A375 (cell line): ENCODE measurements around the gene CKAP5. TPM values are rescaled to one million over a fixed set of nuclear protein-coding genes. Genes with fewer than 3 reads are reported as not detected.
A peak's percentile ranks its signal among the peaks of the same experiment; 100 is the strongest.

ENCODE experiments used
- small RNA-seq: library from RNA; depleted of rRNA; stranded (forward); fragments of <200 nt; gene quantifications from one replicate; pipeline ENCODE3, GENCODE V24; 2014
- total RNA-seq: library from RNA; depleted of rRNA; stranded (reverse); fragments of >200 nt; shearing (Covaris generic); gene quantifications from 2 replicates; pipeline ENCODE4 v1.2.3, GENCODE V29; 2014; rRNA removed

Gene CKAP5
- 92.5 and 102 TPM in 2 replicates for total RNA-seq

GRCh38 chr11:46845740-46846509, at the start of gene CKAP5:
Gene CKAP5 (minus strand): TSS chr11:46846280. CDS start chr11:46821231, 25,049 bp downstream.

GRCh38 chr11:46719048-46719542, 127.0 kb downstream of the CKAP5 start, which contains the start of gene F2:
Gene F2 (plus strand): TSS chr11:46719213. CDS start chr11:46719236, 23 bp downstream.

GRCh38 chr11:46700241-46701077, 145.6 kb downstream of the CKAP5 start, which contains the start of the genes ARHGAP1 and ZNF408:
Gene ARHGAP1 (minus strand): TSS chr11:46700619. CDS start chr11:46696107, 4,512 bp downstream.
Gene ZNF408 (plus strand): TSS chr11:46701031. CDS start chr11:46701048, 17 bp downstream.

Small RNAs within 50 kb of the gene (small RNA-seq; reads per million reads assigned to genes)
- gene MIR5582 (not detected), gene RF00573 (not detected), gene SNORD67 (4.5 reads per million, percentile 84 among the genes with 10 or more reads in this experiment)

Other genes with a start within 250 kb of the CKAP5 start
- 4.6 and 5.7 TPM in 2 replicates for gene HARBI1, start 229.1 kb downstream of the CKAP5 start, total RNA-seq
- 144 and 164 TPM in 2 replicates for gene ATG13, start 228.7 kb downstream of the CKAP5 start, total RNA-seq
- 27.6 and 33.6 TPM in 2 replicates for gene ARHGAP1, start 145.7 kb downstream of the CKAP5 start, total RNA-seq
- 13.6 and 14.6 TPM in 2 replicates for gene ZNF408, start 145.2 kb downstream of the CKAP5 start, total RNA-seq
- not detected in 2 replicates for gene F2, start 127.1 kb downstream of the CKAP5 start, total RNA-seq
- gene LRP4, start 72.3 kb upstream of the CKAP5 start, total RNA-seq = 2.8 and 3.2 TPM in 2 replicates
- gene CSTPP1, start 90.5 kb upstream of the CKAP5 start, total RNA-seq = 26.3 and 28.1 TPM in 2 replicates